GM18909 (cell line): ENCODE results near the gene KCNIP4.
A peak's percentile ranks its signal among the peaks of the same experiment; 100 is the strongest.

ENCODE experiments used
- ATAC-seq: cut with Tn5 transposase; IDR thresholded peaks from one replicate; pipeline ENCODE4 v1.9.1; 2021; ENCODE audit warnings: mild to moderate bottlenecking; ENCODE audit not compliant: unreplicated experiment, poor library complexity

Gene KCNIP4

GRCh38 chr4:21901831-21902230 lies 46.7 kb downstream of the KCNIP4 start:
- no peak for ATAC-seq

- no peak for ATAC-seq
These were observed 47.3 kb downstream of the KCNIP4 start for GRCh38 chr4:21901281-21901680.

GRCh38 chr4:21900211-21900610 lies 48.4 kb downstream of the KCNIP4 start:
- ATAC-seq: no peak

DNA sequence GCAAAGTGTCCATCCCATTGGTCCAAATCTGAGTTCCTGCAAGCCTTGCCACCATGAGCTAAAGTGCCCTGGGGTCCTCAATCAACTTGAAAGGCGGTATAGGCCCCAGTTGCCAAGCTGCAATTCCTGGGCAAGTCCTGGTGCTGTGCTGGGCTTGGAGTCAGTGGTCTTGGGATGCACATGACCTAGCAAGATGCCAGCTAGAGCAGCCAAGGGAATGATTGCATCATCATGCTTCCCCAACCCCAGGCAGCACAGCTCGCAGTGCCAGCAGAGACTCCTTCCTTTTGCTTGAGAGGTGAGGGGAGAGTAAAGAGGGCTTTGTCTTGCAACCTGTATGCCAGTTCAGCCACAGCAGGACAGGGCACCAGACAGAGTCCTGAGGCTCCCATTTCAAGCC lies 50.5 kb downstream of the KCNIP4 start:
- ATAC-seq: no peak

GRCh38 chr4:21896767-21897166 lies 51.8 kb downstream of the KCNIP4 start:
- no peak for ATAC-seq

GRCh38 chr4:21893136-21893535 lies 55.4 kb downstream of the KCNIP4 start:
- ATAC-seq: no peak

GRCh38 chr4:21890231-21890630 lies 58.3 kb downstream of the KCNIP4 start:
- ATAC-seq: no peak

GRCh38 chr4:21888195-21888976 lies 60.2 kb downstream of the KCNIP4 start:
- ATAC-seq: peak; percentile 86

- ATAC-seq: no peak
These were observed 61.1 kb downstream of the KCNIP4 start for GRCh38 chr4:21887481-21887880.

- no peak for ATAC-seq
These were observed 62.8 kb downstream of the KCNIP4 start for GRCh38 chr4:21885770-21886169.

- no peak for ATAC-seq
These were observed 63.3 kb downstream of the KCNIP4 start for GRCh38 chr4:21885241-21885640.

DNA sequence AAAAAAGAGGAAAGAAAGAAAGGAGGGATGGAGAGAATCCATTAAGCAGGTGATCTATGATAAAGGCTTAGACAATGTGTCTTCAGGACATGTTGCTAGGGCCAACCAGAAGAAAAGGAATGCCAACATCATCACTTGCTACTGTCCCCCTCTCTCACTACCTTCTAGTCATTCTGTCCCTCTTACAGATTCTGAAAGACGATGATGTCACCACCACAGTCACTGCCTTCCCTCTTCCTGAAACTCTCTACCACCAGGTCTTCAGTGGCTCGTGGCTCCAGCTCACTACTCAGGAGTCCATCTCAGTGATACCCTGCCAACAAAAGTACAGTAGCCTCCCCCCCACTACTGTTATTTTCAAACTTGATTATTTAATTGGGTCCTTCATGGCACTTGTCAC lies 64.0 kb downstream of the KCNIP4 start:
- ATAC-seq: no peak

DNA sequence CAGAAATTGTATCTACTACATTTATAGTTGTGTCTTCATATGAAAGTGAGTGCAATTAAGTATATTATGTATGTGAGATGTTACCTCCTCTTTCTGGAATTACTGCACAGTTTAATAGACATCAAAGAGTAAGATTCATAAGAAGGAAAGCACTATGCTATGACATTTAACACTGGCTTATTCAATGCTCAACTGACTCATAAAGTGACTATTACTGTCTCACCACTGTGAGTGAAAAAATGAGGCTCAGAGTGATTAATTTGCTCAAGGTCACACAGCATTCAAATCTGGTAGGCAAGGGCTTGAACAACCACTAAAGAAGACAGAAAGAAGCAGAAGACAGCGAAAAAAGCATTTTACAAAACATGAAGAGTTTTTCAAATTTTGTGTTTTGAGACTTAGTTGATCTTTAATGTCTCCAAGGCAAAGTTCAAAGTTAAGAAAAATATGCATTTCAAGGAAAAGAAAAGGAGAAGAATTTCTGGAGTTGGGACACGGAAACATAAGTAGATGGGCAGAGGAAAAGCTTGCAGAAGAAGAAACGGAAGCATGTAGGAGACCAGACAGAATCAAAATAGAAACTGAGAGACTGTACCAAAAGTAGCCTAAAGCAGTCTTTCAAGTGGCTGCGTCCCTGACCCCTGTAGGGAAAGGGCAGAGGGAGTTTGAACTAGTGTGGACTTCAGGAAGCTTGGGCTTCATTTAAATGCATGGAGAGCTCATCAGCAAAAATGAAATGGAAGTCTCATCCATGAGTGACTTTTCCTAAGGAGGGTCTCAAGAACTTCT lies 66.3 kb downstream of the KCNIP4 start:
- ATAC-seq: peak; percentile 53

DNA sequence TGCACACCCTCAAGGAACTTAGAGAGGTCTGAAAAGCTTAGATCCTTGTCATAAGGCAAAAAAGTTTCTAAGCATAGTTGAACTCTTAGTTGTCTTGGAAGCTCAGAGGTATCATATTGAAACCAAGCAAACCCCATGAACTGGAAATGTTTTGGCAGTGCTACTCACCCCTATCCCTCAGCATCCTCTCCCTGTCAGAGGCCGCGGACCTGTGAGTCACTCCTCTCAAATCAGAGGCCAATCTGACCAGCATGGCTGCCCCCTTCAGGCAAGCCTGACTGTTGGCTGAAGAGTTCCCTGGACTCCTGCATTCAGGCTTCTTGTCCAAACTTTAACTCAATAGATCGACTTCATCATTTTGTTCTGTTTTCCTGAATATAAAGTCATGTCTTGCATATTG lies 69.4 kb downstream of the KCNIP4 start:
- ATAC-seq: peak; percentile 44

DNA sequence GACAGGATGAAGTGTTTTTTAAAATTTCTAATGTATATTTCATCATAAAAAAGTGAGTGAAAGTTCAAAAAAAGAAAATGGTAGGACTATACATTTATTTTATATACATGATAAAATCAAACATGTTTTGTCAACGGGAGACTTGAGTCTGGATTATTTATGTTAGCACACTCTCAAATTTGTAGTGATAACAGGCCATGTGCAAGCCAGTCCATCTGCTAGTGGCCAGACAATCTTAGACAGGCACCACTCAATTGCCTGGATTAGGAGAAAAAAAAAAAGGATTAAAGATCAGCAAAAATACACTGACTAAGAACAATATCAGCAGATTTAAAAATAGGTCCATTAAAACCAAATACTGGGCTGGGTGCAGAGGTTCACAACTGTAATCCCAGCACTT lies 71.9 kb downstream of the KCNIP4 start:
- ATAC-seq: no peak

GRCh38 chr4:21873145-21873544 lies 75.4 kb downstream of the KCNIP4 start:
- no peak for ATAC-seq

DNA sequence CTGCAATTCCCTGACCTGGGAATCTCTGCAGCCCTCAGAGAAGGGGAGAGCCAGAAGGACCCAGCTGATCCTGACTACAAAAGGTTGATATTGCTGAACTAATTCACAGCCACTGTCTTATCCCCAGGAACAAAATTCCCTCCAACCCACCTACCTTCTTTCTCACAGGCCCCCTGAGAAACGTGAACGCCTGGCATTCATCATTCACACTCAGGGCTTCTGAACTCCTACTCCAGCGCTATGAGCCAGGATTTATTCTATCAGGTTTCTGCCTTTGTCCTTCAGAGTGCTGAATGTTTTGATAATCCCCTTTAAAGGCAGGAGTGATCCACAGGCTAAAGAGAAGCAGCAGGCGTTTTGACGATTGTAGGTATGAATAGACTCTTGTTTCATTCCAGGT lies 76.5 kb downstream of the KCNIP4 start:
- no peak for ATAC-seq

GRCh38 chr4:21869978-21870745 lies 78.4 kb downstream of the KCNIP4 start:
- ATAC-seq: no peak

DNA sequence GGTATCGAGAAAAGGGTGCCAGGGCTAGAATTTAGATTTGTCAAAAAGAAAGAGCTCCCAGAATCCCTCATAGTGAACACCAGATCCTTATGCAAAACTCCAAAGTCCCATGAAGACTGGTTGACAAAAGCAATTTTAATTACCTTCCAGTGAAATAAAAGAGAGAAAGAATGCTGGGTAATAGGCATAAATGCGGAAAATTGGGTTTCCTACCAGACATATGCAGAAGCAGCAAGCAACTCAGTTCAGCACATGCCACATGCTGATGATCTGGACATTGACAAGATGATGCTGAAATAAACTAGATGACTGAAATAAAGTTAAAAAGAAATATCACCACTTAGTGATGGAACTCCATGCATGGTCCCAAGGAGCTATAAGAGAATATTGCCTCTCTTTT lies 83.9 kb downstream of the KCNIP4 start:
- ATAC-seq: no peak

DNA sequence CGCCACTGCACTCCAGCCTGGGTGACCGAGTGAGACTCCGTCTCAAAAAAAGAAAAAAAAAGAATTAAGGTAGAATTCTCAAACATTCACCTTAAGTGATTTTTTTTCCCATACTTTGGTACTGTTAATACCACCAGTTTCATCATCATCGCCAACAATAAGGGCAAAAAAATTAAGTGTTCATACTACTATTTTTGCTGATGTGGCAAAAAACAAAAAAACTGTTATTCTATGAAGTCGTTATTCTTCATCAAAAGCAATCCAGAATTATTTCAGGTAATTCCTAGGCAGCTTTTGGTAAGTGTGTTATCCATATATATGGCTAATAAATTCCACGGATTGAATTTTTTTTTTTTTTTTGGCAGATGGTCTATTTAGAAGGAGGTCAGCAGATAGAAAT lies 85.7 kb downstream of the KCNIP4 start:
- ATAC-seq: no peak

GRCh38 chr4:21858971-21859370 lies 89.6 kb downstream of the KCNIP4 start:
- no peak for ATAC-seq
